Activated CD8-positive, alpha-beta memory T cell treated with anti-CD3 and anti-CD28 coated beads, Interleukin-2, amount 10 ng/mL, durations not matched to agents 7 days and 5 days (primary cell): ENCODE data around the gene VKORC1L1. TPM values are rescaled to one million over a fixed set of nuclear protein-coding genes. Genes with fewer than 3 reads are reported as not detected.
"Not testable (repeated sequence)": the region's sequence is repeated elsewhere in the genome, so short reads cannot be mapped to it uniquely, and the experiment has no call there.

ENCODE experiments used
- ATAC-seq: fragments of 150-1000 bp; cut with Tn5 transposase; one replicate; pipeline ENCODE4 v1.10.0; 2021; ENCODE audit warnings: moderate library complexity
- CTCF ChIA-PET: fragments of 350-600 bp; sonication (Branson Sonifier 250); formaldehyde crosslinking; loops from one replicate; lab custom pipeline; 2021; ENCODE audit warnings: antibody characterized with exemption; lab: Charles Lee
- DNase-seq: peaks from one replicate; pipeline ENCODE4 v3.0.0-alpha.2; 2020
- H3K27ac Mint-ChIP-seq: one replicate; pipeline ENCODE4 v1.8.0; 2021; ENCODE audit warnings: mild to moderate bottlenecking, mixed read lengths
- H3K27me3 Mint-ChIP-seq: one replicate; pipeline ENCODE4 v1.8.0; 2021; ENCODE audit warnings: mixed read lengths
- H3K36me3 Mint-ChIP-seq: one replicate; pipeline ENCODE4 v1.8.0; 2021; ENCODE audit warnings: mild to moderate bottlenecking, mixed read lengths
- H3K4me1 Mint-ChIP-seq: one replicate; pipeline ENCODE4 v1.8.0; 2021; ENCODE audit warnings: mixed read lengths
- H3K4me3 Mint-ChIP-seq: one replicate; pipeline ENCODE4 v1.8.0; 2021; ENCODE audit warnings: mild to moderate bottlenecking, moderate library complexity, mixed read lengths
- H3K9me3 Mint-ChIP-seq: one replicate; pipeline ENCODE4 v1.8.0; 2022; ENCODE audit warnings: low read depth, mixed read lengths
- total RNA-seq, 2 experiments: library from RNA; stranded (reverse); gene quantifications; one replicate each; pipeline ENCODE4 v1.2.3, GENCODE V29; 2021

Gene VKORC1L1
- total RNA-seq, 2 experiments from 2014 or later: 14.1 to 20.3 TPM

- ATAC-seq (peak; percentile 78), DNase-seq (peak; percentile 91)
- Mint-ChIP-seq H3K27me3 (no peaks in the 10 kb centered on the region), H3K4me1 (peaks cover 6% of the 10 kb centered on the region), H3K9me3 (no peaks in the 10 kb centered on the region), H3K27ac (peak overlapping the region; percentile 99), H3K36me3 (peaks cover 21% of the 10 kb centered on the region), H3K4me3 (peak overlapping the region; percentile 86)
- CTCF ChIA-PET: interaction anchor here (0.7 to 1.8 kb wide), 2 partner anchors 229 to 974 kb away, joined by 3 to 8 read pairs; no protein-coding TSS in a partner anchor
Observed at GRCh38 chr7:65980478-65981250, 107.8 kb downstream of the VKORC1L1 start.

GRCh38 chr7:65981965-65982792 is 109.3 kb downstream of the VKORC1L1 start, which contains the start of gene GUSB:
GUSB (minus strand) TSS chr7:65982213; CDS start chr7:65982183, 30 bp downstream.
- CTCF ChIA-PET: interaction anchor here (1.0 to 1.8 kb wide), 3 partner anchors 49 to 231 kb away, joined by 3 to 8 read pairs (median 3); no protein-coding TSS in a partner anchor
- peak within 1 kb of the TSS; percentile 99 for H3K27ac Mint-ChIP-seq

GRCh38 chr7:65983965-65984658 is 111.2 kb downstream of the VKORC1L1 start:
- CTCF ChIA-PET: no interaction called here
- H3K9me3 Mint-ChIP-seq: no peaks in the 10 kb centered on the region
- DNase-seq (no peak), ATAC-seq (no peak)
- peaks cover 8% of the 10 kb centered on the region for H3K4me1 Mint-ChIP-seq
- no peak overlapping the region for H3K4me3 Mint-ChIP-seq
- no peak overlapping the region for H3K27ac Mint-ChIP-seq
- H3K36me3 Mint-ChIP-seq: peaks cover 12% of the 10 kb centered on the region
- H3K27me3 Mint-ChIP-seq: no peaks in the 10 kb centered on the region

More at GRCh38 chr7:65981965-65982792, 109.3 kb downstream of the VKORC1L1 start, which contains the start of gene GUSB:
- Mint-ChIP-seq H3K9me3 (no peaks in the 10 kb centered on the region), H3K4me1 (peaks cover 6% of the 10 kb centered on the region), H3K4me3 (peak within 1 kb of the TSS; percentile 86), H3K27me3 (no peaks in the 10 kb centered on the region), H3K36me3 (peaks cover 16% of the 10 kb centered on the region)
- ATAC-seq (peak; percentile 87), DNase-seq (peak; percentile 94)

GRCh38 chr7:65988084-65988483 is 115.2 kb downstream of the VKORC1L1 start:
- no peak overlapping the region for H3K4me3 Mint-ChIP-seq
- no peak for ATAC-seq
- no peaks in the 10 kb centered on the region for H3K9me3 Mint-ChIP-seq
- CTCF ChIA-PET: no interaction called here
- no peak overlapping the region for H3K27ac Mint-ChIP-seq
- no peaks in the 10 kb centered on the region for H3K36me3 Mint-ChIP-seq
- peaks cover 2% of the 10 kb centered on the region for H3K4me1 Mint-ChIP-seq
- DNase-seq: no peak
- H3K27me3 Mint-ChIP-seq: peaks cover 4% of the 10 kb centered on the region

GRCh38 chr7:65988503-65988902 is 115.6 kb downstream of the VKORC1L1 start:
- ATAC-seq, H3K4me1 Mint-ChIP-seq, DNase-seq, CTCF ChIA-PET, H3K27ac Mint-ChIP-seq, H3K27me3 Mint-ChIP-seq, H3K36me3 Mint-ChIP-seq, H3K9me3 Mint-ChIP-seq, H3K4me3 Mint-ChIP-seq: not testable (repeated sequence)

DNA sequence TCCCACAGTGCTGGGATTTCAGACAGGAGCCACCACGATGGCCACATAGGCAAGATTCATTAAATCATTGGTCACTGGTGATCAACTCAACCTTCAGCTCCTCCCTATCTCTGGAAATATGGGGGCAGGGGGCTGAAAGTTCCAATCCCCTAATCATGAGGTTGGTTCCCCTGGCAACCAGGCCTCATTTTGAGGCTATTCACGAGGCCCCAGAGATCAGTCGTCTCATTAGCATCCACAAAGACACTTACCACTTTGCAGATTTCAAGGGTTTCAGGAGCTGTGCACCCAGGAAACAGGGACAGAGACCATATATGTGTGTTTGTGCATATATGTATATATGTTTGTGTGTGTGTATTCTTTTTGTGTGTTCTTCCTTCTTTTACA is 116.8 kb downstream of the VKORC1L1 start:
- Mint-ChIP-seq H3K9me3 (no peaks in the 10 kb centered on the region), H3K36me3 (no peaks in the 10 kb centered on the region), H3K27me3 (peaks cover 10% of the 10 kb centered on the region), H3K4me3 (no peak overlapping the region), H3K27ac (no peak overlapping the region), H3K4me1 (peaks cover 2% of the 10 kb centered on the region)
- DNase-seq (no peak), ATAC-seq (no peak)
- CTCF ChIA-PET: no interaction called here

GRCh38 chr7:65991829-65992228 is 119.0 kb downstream of the VKORC1L1 start:
- CTCF ChIA-PET, H3K9me3 Mint-ChIP-seq, ATAC-seq: not testable (repeated sequence)

GRCh38 chr7:65992526-65992925 is 119.7 kb downstream of the VKORC1L1 start:
- H3K4me1 Mint-ChIP-seq: peaks cover 2% of the 10 kb centered on the region
- ATAC-seq (no peak), DNase-seq (no peak)
- H3K4me3 Mint-ChIP-seq: no peak overlapping the region
- H3K27ac Mint-ChIP-seq: no peak overlapping the region
- peaks cover 16% of the 10 kb centered on the region for H3K27me3 Mint-ChIP-seq
- no peaks in the 10 kb centered on the region for H3K36me3 Mint-ChIP-seq
- H3K9me3 Mint-ChIP-seq: no peaks in the 10 kb centered on the region
- CTCF ChIA-PET: no interaction called here

More at GRCh38 chr7:65991829-65992228, 119.0 kb downstream of the VKORC1L1 start:
- not testable (repeated sequence) for H3K4me1 Mint-ChIP-seq, H3K27ac Mint-ChIP-seq, DNase-seq, H3K36me3 Mint-ChIP-seq, H3K4me3 Mint-ChIP-seq
- H3K27me3 Mint-ChIP-seq: peaks cover 16% of the 10 kb centered on the region

GRCh38 chr7:65994984-65995383 is 122.1 kb downstream of the VKORC1L1 start:
- H3K36me3 Mint-ChIP-seq, H3K4me1 Mint-ChIP-seq, H3K27ac Mint-ChIP-seq, H3K9me3 Mint-ChIP-seq, H3K4me3 Mint-ChIP-seq, CTCF ChIA-PET, DNase-seq, ATAC-seq: not testable (repeated sequence)
- H3K27me3 Mint-ChIP-seq: peaks cover 16% of the 10 kb centered on the region

- DNase-seq, H3K4me3 Mint-ChIP-seq, H3K27me3 Mint-ChIP-seq, H3K4me1 Mint-ChIP-seq, H3K9me3 Mint-ChIP-seq, H3K36me3 Mint-ChIP-seq, CTCF ChIA-PET, H3K27ac Mint-ChIP-seq, ATAC-seq: not testable (repeated sequence)
Observed at GRCh38 chr7:66000823-66001417, 128.0 kb downstream of the VKORC1L1 start.

- CTCF ChIA-PET, H3K4me1 Mint-ChIP-seq: not testable (repeated sequence)
Observed at GRCh38 chr7:66005115-66005671, 132.3 kb downstream of the VKORC1L1 start.

GRCh38 chr7:66007232-66007631 is 134.4 kb downstream of the VKORC1L1 start:
- no peaks in the 10 kb centered on the region for H3K27me3 Mint-ChIP-seq

More at GRCh38 chr7:66005115-66005671, 132.3 kb downstream of the VKORC1L1 start:
- not testable (repeated sequence) for H3K27me3 Mint-ChIP-seq, H3K36me3 Mint-ChIP-seq, DNase-seq, H3K9me3 Mint-ChIP-seq, H3K4me3 Mint-ChIP-seq, H3K27ac Mint-ChIP-seq, ATAC-seq

More at GRCh38 chr7:66007232-66007631, 134.4 kb downstream of the VKORC1L1 start:
- CTCF ChIA-PET: no interaction called here
- Mint-ChIP-seq H3K27ac (no peak overlapping the region), H3K36me3 (no peaks in the 10 kb centered on the region), H3K4me1 (no peaks in the 10 kb centered on the region), H3K4me3 (no peak overlapping the region), H3K9me3 (no peaks in the 10 kb centered on the region)
- ATAC-seq (no peak), DNase-seq (no peak)
